Measurements from ENCODE around the gene CERS6. TPM values are rescaled to one million over a fixed set of nuclear protein-coding genes. Genes with fewer than 3 reads are reported as not detected.

Gene CERS6
- total and polyA plus RNA-seq, 2 experiments from 2014 or later: 7.4 to 35.0 TPM

GRCh38 chr2:168584911-168585310 is 128.8 kb downstream of the CERS6 start:
- Histone ChIP-seq H3K4me2 (no peak overlapping the region), H3F3A (replicated peaks; ENCODE audit: low read depth) (no peaks in the 10 kb centered on the region), H3K36me3 (ENCODE audit: insufficient read depth) (no peaks in the 10 kb centered on the region), H3K4me3 (no peak overlapping the region), H3K4me1 (ENCODE audit: insufficient read depth) (peaks cover 22% of the 10 kb centered on the region), H4K20me1 (replicated peaks; ENCODE audit: insufficient read depth) (no peaks in the 10 kb centered on the region), H3K79me2 (replicated peaks; ENCODE audit: insufficient read depth) (0 out of 2 replicates have a peak, but pooled peaks cover 8% of the 10 kb centered on the region), H3K27ac (ENCODE audit: low read depth) (no peak overlapping the region), H2AFZ (no peak overlapping the region), H3K27me3 (ENCODE audit: insufficient read depth) (no peaks in the 10 kb centered on the region), H3K9me2 (ENCODE audit: insufficient read depth) (no peaks in the 10 kb centered on the region)
- no peaks in the 10 kb centered on the region for H3K36me3 Mint-ChIP-seq (ENCODE audit: low read depth)
- H3K27me3 Mint-ChIP-seq (ENCODE audit: insufficient read depth, low read depth, poor library complexity): no peaks in the 10 kb centered on the region
- H3K27ac Mint-ChIP-seq: no peak overlapping the region
- ATAC-seq: no peak
- peaks cover 28% of the 10 kb centered on the region for H3K4me1 Mint-ChIP-seq
- no peak for DNase-seq (ENCODE audit: low spot score)
- no peaks in the 10 kb centered on the region for H3K9me3 Mint-ChIP-seq
- TF ChIP-seq ZNF331 (CRISPR knock-in tag; IDR thresholded peaks at IDR 0.05; ENCODE audit: low read depth): no peak
- TF ChIP-seq EZH2phosphoT487 (IDR thresholded peaks at IDR 0.05; ENCODE audit: unreplicated experiment): no peak
- no peak for TF ChIP-seq NANOG (IDR thresholded peaks at IDR 0.05; ENCODE audit: borderline replicate concordance)
- TF ChIP-seq EZH2 (IDR thresholded peaks at IDR 0.05; ENCODE audit: low read depth, unreplicated experiment): no peak
- TF ChIP-seq JUNB (IDR thresholded peaks at IDR 0.05; ENCODE audit: unreplicated experiment): no peak
- H3K4me3 Mint-ChIP-seq: no peak overlapping the region

GRCh38 chr2:168585700-168586099 is 129.6 kb downstream of the CERS6 start:
- Histone ChIP-seq H3F3A (replicated peaks; ENCODE audit: low read depth) (no peaks in the 10 kb centered on the region), H3K27ac (ENCODE audit: low read depth) (no peak overlapping the region), H3K36me3 (ENCODE audit: insufficient read depth) (no peaks in the 10 kb centered on the region), H3K4me1 (ENCODE audit: insufficient read depth) (peaks cover 30% of the 10 kb centered on the region), H3K4me3 (no peak overlapping the region), H2AFZ (no peak overlapping the region), H4K20me1 (replicated peaks; ENCODE audit: insufficient read depth) (no peaks in the 10 kb centered on the region), H3K9me2 (ENCODE audit: insufficient read depth) (no peaks in the 10 kb centered on the region), H3K4me2 (no peak overlapping the region), H3K27me3 (ENCODE audit: insufficient read depth) (no peaks in the 10 kb centered on the region), H3K79me2 (replicated peaks; ENCODE audit: insufficient read depth) (0 out of 2 replicates have a peak, but pooled peaks cover 9% of the 10 kb centered on the region)
- Mint-ChIP-seq H3K36me3 (ENCODE audit: low read depth) (no peaks in the 10 kb centered on the region), H3K27ac (no peak overlapping the region), H3K4me1 (peaks cover 33% of the 10 kb centered on the region), H3K27me3 (ENCODE audit: insufficient read depth, low read depth, poor library complexity) (no peaks in the 10 kb centered on the region), H3K4me3 (no peak overlapping the region), H3K9me3 (no peaks in the 10 kb centered on the region)
- no peak for TF ChIP-seq STAT1 (IDR thresholded peaks at IDR 0.05; ENCODE audit: unreplicated experiment)
- ATAC-seq: no peak
- DNase-seq (ENCODE audit: low spot score): no peak

GRCh38 chr2:168587307-168587706 is 131.2 kb downstream of the CERS6 start:
- DNase-seq (ENCODE audit: low spot score) (no peak), ATAC-seq (no peak)
- peaks cover 44% of the 10 kb centered on the region for H3K4me1 Mint-ChIP-seq
- Histone ChIP-seq H3K9me2 (ENCODE audit: insufficient read depth) (no peaks in the 10 kb centered on the region), H3K79me2 (replicated peaks; ENCODE audit: insufficient read depth) (peaks cover 9% of the 10 kb centered on the region; the same call in 1 of the 2 replicates), H2AFZ (no peak overlapping the region), H3K4me3 (no peak overlapping the region), H3K4me1 (ENCODE audit: insufficient read depth) (peaks cover 46% of the 10 kb centered on the region), H3K27me3 (ENCODE audit: insufficient read depth) (no peaks in the 10 kb centered on the region), H4K20me1 (replicated peaks; ENCODE audit: insufficient read depth) (no peaks in the 10 kb centered on the region), H3K27ac (ENCODE audit: low read depth) (no peak overlapping the region), H3F3A (replicated peaks; ENCODE audit: low read depth) (no peaks in the 10 kb centered on the region), H3K4me2 (no peak overlapping the region), H3K36me3 (ENCODE audit: insufficient read depth) (no peaks in the 10 kb centered on the region)
- no peaks in the 10 kb centered on the region for H3K27me3 Mint-ChIP-seq (ENCODE audit: insufficient read depth, low read depth, poor library complexity)
- H3K36me3 Mint-ChIP-seq (ENCODE audit: low read depth): no peaks in the 10 kb centered on the region
- no peak overlapping the region for H3K27ac Mint-ChIP-seq
- no peaks in the 10 kb centered on the region for H3K9me3 Mint-ChIP-seq
- H3K4me3 Mint-ChIP-seq: no peak overlapping the region
- TF ChIP-seq EZH2phosphoT487 (IDR thresholded peaks at IDR 0.05; ENCODE audit: unreplicated experiment) (no peak), POLR2AphosphoS5 (IDR thresholded peaks at IDR 0.05; ENCODE audit: low read depth) (no peak), ZNF462 (CRISPR knock-in tag; IDR thresholded peaks at IDR 0.05) (no peak), ETS1 (IDR thresholded peaks at IDR 0.05) (no peak), ZNF114 (CRISPR knock-in tag; IDR thresholded peaks at IDR 0.05) (no peak), NANOG (IDR thresholded peaks at IDR 0.05; ENCODE audit: borderline replicate concordance) (no peak), JUNB (IDR thresholded peaks at IDR 0.05; ENCODE audit: unreplicated experiment) (no peak), STAT1 (IDR thresholded peaks at IDR 0.05; ENCODE audit: unreplicated experiment) (no peak), ZNF331 (CRISPR knock-in tag; IDR thresholded peaks at IDR 0.05; ENCODE audit: low read depth) (no peak), CREB1 (CRISPR knock-in tag; IDR thresholded peaks at IDR 0.05; ENCODE audit: low read depth) (no peak)
